K562 (cell line): ENCODE data around the gene HEPHL1. TPM values are rescaled to one million over a fixed set of nuclear protein-coding genes. Genes with fewer than 3 reads are reported as not detected.
A peak's percentile ranks its signal among the peaks of the same experiment; 100 is the strongest.

ENCODE experiments used
- CBX1 ChIP-seq: sonication (generic); IDR thresholded peaks from 2 replicates; pipeline ENCODE4 v1.6.1; 2016; ENCODE audit warnings: antibody characterized with exemption, low read depth, mild to moderate bottlenecking
- CBX5 ChIP-seq: IDR thresholded peaks from 2 replicates; pipeline ENCODE4 v1.6.1; 2014; ENCODE audit warnings: low read depth, borderline replicate concordance
- CTBP1 ChIP-seq: fragments of 450-650 bp; IDR thresholded peaks from 2 replicates; pipeline ENCODE4 v1.6.1; 2016; ENCODE audit warnings: borderline replicate concordance
- GATAD2A ChIP-seq: fragments of 450-650 bp; IDR thresholded peaks from 2 replicates; pipeline ENCODE4 v1.6.1; 2017
- GMEB1 ChIP-seq: fragments of 250-450 bp; sonication (Bioruptor Pico); IDR thresholded peaks from 2 replicates; pipeline ENCODE4 v1.4.0; 2020; ENCODE audit warnings: mild to moderate bottlenecking
- GTF2B ChIP-seq: IDR thresholded peaks from 2 replicates; pipeline ENCODE4 v1.6.1; 2011; ENCODE audit not compliant: insufficient read length; ENCODE audit errors: extremely low read depth
- HMGN3 ChIP-seq: IDR thresholded peaks from 2 replicates; pipeline ENCODE4 v1.6.1; 2011; ENCODE audit warnings: borderline replicate concordance, low read depth, mild to moderate bottlenecking, mixed read lengths, low read length; ENCODE audit not compliant: insufficient read length; ENCODE audit errors: extremely low read depth
- IFI16 ChIP-seq: fragments of 250-450 bp; sonication (Bioruptor Pico); IDR thresholded peaks from 2 replicates; pipeline ENCODE4 v2.1.2; 2022; ENCODE audit warnings: mild to moderate bottlenecking, inconsistent platforms
- IRF1 ChIP-seq: sonication (generic); formaldehyde crosslinking; IDR thresholded peaks from 2 replicates; pipeline ENCODE4 v1.8.0; 2022; ENCODE audit warnings: missing genetic modification reagents, mild to moderate bottlenecking, borderline replicate concordance
- JUND ChIP-seq, 2 experiments: IDR thresholded peaks; 2 replicates in 1 of 2; 3 replicates in 1 of 2; pipeline ENCODE4 v1.6.1; 2011; ENCODE audit warnings: borderline replicate concordance in 2 of 2, low read depth in 2 of 2, low read length in 2 of 2, improper control_type of control experiment in 1 of 2, missing biosample characterization in 1 of 2, missing genetic modification characterization in 1 of 2, missing genetic modification reagents in 1 of 2
- MAZ ChIP-seq, 2 experiments: fragments of 450-650 bp in 1 of 2; sonication (generic) in 1 of 2; formaldehyde crosslinking; IDR thresholded peaks in 1 of 2; conservative IDR thresholded peaks in 1 of 2; 2 replicates each; pipeline versions ENCODE4 v1.4.0 to v1.5.0; 2020; ENCODE audit warnings: mild to moderate bottlenecking in 1 of 2, missing genetic modification reagents in 1 of 2
- POLR2A ChIP-seq: fragments of 450-650 bp; conservative IDR thresholded peaks from 2 replicates; pipeline ENCODE4 v1.6.1; 2016
- POLR2G ChIP-seq: fragments of 200-400 bp; formaldehyde crosslinking; IDR thresholded peaks from 2 replicates; pipeline ENCODE4 v1.6.1; 2017; ENCODE audit warnings: low read depth, mild to moderate bottlenecking, antibody characterized with exemption, low read length, moderate library complexity
- SOX6 ChIP-seq: fragments of 450-650 bp; IDR thresholded peaks from 2 replicates; pipeline ENCODE4 v1.6.1; 2014; ENCODE audit warnings: mild to moderate bottlenecking
- SUPT5H ChIP-seq: fragments of 450-650 bp; IDR thresholded peaks from 2 replicates; pipeline ENCODE4 v1.6.1; 2016
- TAF7 ChIP-seq: fragments of 450-650 bp; IDR thresholded peaks from 2 replicates; pipeline ENCODE4 v1.6.1; 2016; ENCODE audit warnings: missing genetic modification characterization, missing compliant biosample characterization
- TAF9B ChIP-seq: fragments of 450-650 bp; IDR thresholded peaks from 2 replicates; pipeline ENCODE4 v1.6.1; 2018; ENCODE audit warnings: mild to moderate bottlenecking; ENCODE audit not compliant: partially characterized antibody
- TARDBP ChIP-seq: fragments of 450-650 bp; IDR thresholded peaks from 2 replicates; pipeline ENCODE4 v1.6.1; 2016
- TBP ChIP-seq: optimal IDR thresholded peaks from 2 replicates; pipeline ENCODE3; 2011; ENCODE audit warnings: low read depth, low read length, improper control_type of control experiment
- ZEB2 ChIP-seq: fragments of 450-650 bp; IDR thresholded peaks from 2 replicates; pipeline ENCODE4 v1.6.1; 2016
- ZNF134 ChIP-seq: fragments of 250-450 bp; sonication (Bioruptor Pico); conservative IDR thresholded peaks from 2 replicates; pipeline ENCODE4 v1.4.0; 2020
- ZNF408 ChIP-seq: fragments of 250-450 bp; sonication (Bioruptor Pico); IDR thresholded peaks from 2 replicates; pipeline ENCODE4 v1.4.0; 2020; ENCODE audit warnings: low read depth, mild to moderate bottlenecking, moderate library complexity
- polyA plus RNA-seq, 8 experiments: library from polyadenylated mRNA; depleted of rRNA in 4 of 8; stranded (reverse) in 5 of 8; unstranded in 3 of 8; fragments of >200 nt; fragmentation: Nextera tagmentation in 2 of 8; fragmentation: Illumina TruSeq in 1 of 8; extraction: Ambion mirVana in 2 of 8; extraction: Trizol in 1 of 8; gene quantifications; 2 replicates each; pipeline versions ENCODE4 v1.2.1 to v1.2.3, GENCODE V29; 2011 to 2014; ENCODE audit warnings: inconsistent platforms in 1 of 8, missing spikeins in 1 of 8
- total RNA-seq, 7 experiments: library from RNA; depleted of rRNA in 6 of 7; stranded (reverse); fragments of >200 nt in 6 of 7; fragmentation: Illumina TruSeq in 2 of 7; extraction: Trizol in 2 of 7; gene quantifications; 2 replicates each; pipeline versions ENCODE4 v1.2.1 to v1.2.3, GENCODE V29; 2011 to 2021; ENCODE audit warnings: low replicate concordance in 1 of 7
- TF ChIP-seq, protein P1 (sequence below): fragments of 250-450 bp; sonication (Bioruptor Pico); IDR thresholded peaks from 2 replicates; pipeline ENCODE4 v1.4.0; 2020; ENCODE audit warnings: borderline replicate concordance
- TF ChIP-seq, protein P2 (sequence below): fragments of 250-450 bp; sonication (Bioruptor Pico); IDR thresholded peaks from 2 replicates; pipeline ENCODE4 v1.5.0; 2021

The HEPHL1 gene
- total and polyA plus RNA-seq, 9 of the 15 experiments (the other 6 are each of a cell fraction or from before 2014, with no cell fraction given), result 0.01 TPM; not detected in 8

GRCh38 chr11:94128746-94129511, 107.8 kb downstream of the HEPHL1 start, which contains the start of gene PANX1 (continued):
- TF ChIP-seq CBX1 (peak; percentile 24; the same call in 1 of the 2 replicates), POLR2A (peak; percentile 79), CBX5 (no peak), IRF1 (CRISPR knock-in tag) (0 out of 2 replicates have a peak, but pooled peaks have one; percentile 49), POLR2G (peak; percentile 92), GTF2B (no peak), SOX6 (no peak), HMGN3 (peak; percentile 36), TAF7 (tag) (no peak), MAZ (CRISPR knock-in tag; conservative IDR thresholded peaks at IDR 0.05 in 1 of 2, IDR thresholded peaks at IDR 0.05 in 1 of 2) (peak; percentile 44 to 77; a peak in 2 of 4 replicates), TAF9B (no peak), CTBP1 (peak; percentile 79; the same call in 1 of the 2 replicates), ZNF134 (CRISPR knock-in tag) (no peak), TBP (peak; percentile 49), GMEB1 (CRISPR knock-in tag) (peak; percentile 13; the same call in 1 of the 2 replicates), TARDBP (peak; percentile 62; the same call in 1 of the 2 replicates), IFI16 (CRISPR knock-in tag) (no peak), ZEB2 (0 out of 2 replicates have a peak, but pooled peaks have one; percentile 31), JUND (IDR thresholded peaks at IDR 0.05; ENCODE audit: borderline replicate concordance, low read depth, low read length) (peak; percentile 11; the same call in 1 of the 2 replicates), JUND (tag; IDR thresholded peaks at IDR 0.05; ENCODE audit: borderline replicate concordance, low read depth, low read length) (no peak; the same call in 2 of the 3 replicates), GATAD2A (no peak), ZNF408 (CRISPR knock-in tag) (no peak), SUPT5H (peak; percentile 65)
- TF ChIP-seq, protein P1, sequence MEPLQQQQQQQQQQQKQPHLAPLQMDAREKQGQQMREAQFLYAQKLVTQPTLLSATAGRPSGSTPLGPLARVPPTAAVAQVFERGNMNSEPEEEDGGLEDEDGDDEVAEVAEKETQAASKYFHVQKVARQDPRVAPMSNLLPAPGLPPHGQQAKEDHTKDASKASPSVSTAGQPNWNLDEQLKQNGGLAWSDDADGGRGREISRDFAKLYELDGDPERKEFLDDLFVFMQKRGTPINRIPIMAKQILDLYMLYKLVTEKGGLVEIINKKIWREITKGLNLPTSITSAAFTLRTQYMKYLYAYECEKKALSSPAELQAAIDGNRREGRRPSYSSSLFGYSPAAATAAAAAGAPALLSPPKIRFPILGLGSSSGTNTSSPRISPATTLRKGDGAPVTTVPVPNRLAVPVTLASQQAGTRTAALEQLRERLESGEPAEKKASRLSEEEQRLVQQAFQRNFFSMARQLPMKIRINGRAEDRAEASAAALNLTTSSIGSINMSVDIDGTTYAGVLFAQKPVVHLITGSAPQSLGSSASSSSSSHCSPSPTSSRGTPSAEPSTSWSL (CRISPR knock-in tag), result no peak
- TF ChIP-seq, protein P2, sequence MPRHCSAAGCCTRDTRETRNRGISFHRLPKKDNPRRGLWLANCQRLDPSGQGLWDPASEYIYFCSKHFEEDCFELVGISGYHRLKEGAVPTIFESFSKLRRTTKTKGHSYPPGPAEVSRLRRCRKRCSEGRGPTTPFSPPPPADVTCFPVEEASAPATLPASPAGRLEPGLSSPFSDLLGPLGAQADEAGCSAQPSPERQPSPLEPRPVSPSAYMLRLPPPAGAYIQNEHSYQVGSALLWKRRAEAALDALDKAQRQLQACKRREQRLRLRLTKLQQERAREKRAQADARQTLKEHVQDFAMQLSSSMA (CRISPR knock-in tag), result 0 out of 2 replicates have a peak, but pooled peaks have one; percentile 46
